Amygdala (tissue), 56 donors: Measurements from ENCODE around the gene ACTR3C.

Experiments used
- DNase-seq, 56 donors: peaks; one replicate each; lab custom pipeline; 2025; lab: John Stamatoyannopoulos, UW

The ACTR3C gene

DNA sequence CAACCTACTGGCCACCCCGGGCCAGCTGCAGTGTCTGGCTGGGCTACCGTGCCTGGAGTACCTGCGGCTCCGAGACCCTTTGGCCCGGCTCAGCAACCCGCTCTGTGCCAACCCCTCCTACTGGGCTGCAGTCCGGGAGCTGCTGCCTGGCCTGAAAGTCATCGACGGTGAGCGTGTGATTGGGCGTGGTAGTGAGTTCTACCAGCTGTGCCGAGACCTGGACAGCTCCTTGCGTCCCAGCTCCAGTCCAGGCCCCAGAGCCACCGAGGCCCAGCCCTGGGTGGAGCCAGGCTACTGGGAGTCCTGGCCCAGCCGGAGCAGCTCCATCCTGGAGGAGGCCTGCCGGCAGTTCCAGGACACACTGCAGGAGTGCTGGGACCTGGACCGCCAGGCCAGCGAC is 13.8 kb upstream of the ACTR3C start:
- no peak for DNase-seq

DNA sequence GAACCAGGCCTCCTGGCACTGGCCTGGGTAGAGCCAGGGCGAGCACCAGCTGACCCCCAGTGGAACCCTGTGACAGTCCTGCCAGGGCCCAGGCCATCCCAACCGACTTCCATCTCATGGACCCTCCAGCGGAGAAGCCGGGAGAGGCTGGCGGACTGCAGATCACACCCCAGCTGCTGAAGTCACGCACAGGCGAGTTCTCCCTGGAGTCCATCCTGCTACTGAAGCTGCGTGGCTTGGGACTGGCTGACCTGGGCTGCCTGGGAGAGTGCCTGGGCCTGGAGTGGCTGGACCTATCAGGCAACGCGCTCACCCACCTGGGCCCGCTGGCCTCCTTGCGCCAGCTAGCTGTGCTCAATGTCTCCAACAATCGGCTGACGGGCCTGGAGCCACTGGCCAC is 13.4 kb upstream of the ACTR3C start:
- no peak for DNase-seq

DNA sequence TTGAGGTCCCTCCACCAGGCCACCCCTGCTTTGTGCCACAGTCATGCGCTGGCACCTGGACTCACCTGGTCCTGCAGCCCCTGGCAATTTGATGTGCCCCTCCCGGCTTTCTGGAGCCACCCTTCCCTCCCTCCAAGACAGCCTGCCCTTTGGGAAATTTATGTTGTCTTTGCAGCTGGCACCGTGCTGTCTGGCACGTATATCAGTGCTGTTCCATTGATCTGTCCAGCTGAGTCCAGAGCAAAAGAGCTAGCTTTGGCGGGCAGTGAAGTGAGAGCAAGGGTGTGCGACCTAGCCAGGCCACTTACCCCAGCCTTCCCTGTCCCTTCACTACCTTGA is 12.4 kb upstream of the ACTR3C start:
- no peak for DNase-seq

DNA sequence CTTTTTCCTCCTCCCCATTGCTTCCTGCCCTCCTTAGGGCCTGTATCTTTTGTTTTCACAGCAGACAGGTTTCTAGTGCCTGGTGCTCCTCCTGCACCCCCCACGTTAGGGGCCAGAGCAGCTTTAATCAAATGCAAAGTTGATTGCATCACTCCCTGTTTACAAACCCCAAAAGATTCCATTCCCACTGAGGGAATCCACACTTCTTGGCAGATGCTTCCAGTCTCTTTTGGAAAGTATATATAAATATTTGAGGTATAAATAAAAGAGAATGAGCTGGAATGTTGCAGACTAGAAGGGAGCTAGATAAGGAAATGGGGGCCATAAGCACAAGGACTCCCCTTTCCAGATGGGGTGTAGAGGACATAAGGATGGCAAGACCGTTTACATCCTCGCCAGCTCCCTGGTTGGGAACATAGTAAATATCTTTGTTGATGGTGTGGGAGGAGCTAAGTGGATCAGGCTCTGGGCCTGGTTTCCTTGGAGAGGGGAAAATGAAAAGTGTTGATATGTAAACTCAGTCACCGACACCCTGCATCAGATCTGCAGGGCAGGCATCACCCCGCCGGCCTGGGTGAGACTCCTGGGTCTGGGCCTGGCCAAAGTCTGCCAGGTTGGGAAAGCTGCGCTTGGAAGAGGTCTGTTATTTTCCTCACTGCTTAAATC is 11.9 kb upstream of the ACTR3C start:
- no peak for DNase-seq

DNA sequence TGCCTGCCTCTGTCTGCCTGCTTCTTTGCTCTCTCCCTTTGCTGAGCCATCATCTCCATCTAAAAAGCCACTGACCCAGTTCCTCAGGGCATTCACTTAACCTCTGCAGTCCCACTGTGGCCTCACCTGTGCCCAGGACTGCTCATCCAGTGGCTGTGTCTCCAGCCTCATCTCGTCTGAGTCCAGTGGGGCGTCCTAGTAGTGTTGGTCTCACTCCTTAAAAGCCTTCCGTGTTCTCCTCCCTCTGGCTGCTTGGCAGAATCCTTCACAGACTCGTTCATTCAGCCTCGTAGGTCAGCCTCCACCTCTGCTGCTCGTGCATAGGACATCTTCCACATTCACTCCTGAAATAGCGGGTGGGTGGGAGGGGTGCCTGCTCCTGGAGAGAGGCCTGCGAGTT is 10.8 kb upstream of the ACTR3C start:
- no peak for DNase-seq

DNA sequence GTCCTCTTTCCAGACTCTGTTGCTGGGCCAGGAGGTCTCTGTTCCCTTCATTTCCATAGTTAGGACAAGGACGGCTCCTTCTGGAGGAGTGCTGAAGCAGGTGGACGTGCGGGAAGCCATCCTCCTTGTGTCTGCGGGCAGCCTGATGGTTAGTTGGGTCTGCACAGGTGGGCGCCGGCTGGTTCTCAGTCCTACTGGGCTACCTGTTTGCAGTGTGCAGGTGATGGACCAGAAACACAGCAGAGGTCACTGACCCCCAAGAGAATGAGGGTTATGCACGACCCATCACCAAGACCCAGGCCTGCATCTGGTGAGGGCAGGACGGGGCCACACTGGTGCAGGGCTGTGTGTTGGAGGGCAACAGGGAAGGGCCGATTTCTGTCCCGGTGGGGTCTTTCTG is 10.3 kb upstream of the ACTR3C start:
- DNase-seq, result no peak

DNA sequence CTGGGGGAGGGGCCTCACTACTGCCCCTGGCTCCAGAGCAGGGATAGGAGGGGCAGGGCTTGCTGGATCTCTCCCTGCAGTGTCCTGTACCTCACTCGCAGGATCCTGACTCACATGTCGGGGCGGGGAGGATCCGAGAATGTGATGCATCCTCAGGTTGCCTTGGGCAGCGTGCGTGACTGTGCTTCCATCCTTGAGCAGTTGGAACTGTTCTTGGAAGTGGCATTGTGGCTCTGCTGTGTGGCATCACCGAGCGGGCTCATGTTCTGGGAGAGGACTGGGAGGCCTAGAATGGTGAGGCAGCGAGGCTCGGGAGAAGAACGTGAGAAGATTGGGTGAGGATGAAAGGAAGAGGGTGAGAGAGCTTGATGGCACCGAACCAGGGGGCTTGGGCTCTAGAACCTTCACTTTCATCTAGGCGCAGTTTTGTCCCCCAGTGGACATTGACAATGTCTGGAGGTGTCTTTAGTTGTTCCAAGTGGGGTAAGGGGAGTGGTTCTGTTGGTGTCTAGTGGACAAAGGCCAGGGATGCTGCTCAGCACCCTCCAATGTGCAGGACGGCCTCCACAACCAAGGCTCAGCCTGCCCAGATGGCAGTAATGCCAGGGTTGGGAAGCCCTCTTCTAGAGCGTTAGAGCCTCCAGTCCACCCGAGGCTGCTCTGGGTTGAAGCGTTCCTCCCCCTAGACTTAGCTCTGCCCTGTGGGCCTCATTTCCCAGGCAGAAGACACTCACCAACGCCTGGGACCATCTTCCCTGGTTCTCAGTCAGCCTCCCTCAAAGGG is 9.7 kb upstream of the ACTR3C start:
- DNase-seq, result no peak

DNA sequence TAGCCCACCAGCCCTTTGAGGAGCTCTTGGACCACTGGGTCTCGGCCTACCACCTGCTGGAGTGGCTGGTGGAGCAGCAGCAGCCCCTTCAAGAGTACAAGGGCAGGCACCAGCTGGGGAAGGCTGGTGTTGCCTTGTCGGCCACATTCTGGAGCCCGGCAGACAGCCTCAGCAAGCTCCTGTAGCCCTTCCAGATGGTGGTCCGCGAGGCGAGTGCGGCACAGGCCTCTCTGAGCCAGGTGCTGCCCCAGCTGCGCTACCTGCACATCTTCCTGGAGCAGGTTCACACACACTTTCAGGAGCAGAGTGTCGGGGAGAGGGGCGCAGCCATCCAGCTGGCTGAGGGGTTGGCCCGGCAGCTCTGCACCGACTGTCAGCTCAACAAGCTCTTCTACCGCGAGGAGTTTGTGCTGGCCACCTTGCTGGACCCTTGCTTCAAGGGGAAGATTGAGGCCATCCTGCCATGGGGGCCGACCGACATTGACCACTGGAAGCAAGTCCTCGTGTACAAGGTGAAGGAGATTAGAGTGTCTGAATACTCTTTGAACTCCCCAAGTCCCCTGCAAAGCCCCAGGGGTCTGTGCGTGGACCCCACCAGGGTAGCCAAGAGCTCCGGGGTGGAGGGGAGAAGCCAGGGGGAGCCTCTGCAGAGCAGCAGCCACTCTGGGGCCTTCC is 7.0 kb upstream of the ACTR3C start:
- no peak for DNase-seq

DNA sequence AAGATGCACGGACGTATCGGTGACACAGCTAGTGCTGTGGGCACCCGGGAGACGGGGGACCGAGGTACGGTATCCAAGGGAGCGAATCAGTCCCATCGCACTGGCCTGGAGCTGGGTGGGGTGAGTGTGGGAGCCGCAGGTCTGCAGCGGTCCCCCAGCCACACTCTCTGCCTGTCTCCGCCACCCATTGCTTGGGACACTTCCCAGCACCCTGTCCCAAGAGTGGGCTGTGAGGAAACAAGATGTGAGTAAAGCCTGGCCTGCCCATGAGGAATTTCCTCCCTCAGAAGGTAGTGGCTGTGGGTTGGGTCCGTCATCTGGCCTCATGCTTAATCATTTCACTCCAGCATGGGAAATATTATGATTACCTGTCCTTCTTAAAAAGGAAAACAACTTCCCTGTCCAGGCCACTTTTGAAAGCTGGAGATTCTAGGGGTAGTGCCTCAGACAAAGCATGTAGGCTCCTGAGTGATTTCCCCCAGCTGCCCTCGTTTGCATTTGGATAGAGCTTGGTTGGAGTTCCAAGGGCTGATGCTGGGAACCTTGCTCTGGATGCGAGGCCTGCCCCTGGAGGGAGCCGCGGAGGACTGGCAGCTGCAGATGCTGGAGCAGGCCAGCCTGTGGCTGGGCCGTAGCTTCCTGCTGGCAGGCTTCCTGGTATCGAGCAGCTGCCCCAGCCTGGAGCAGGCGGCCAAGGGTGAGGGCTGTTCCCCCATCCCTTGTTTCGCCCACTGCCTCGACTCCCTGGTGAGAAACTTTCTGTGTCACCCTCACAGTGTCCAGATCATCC is 6.2 kb upstream of the ACTR3C start:
- DNase-seq, result peak in 24 of 56 donors; percentile 18 to 76 (median 41)

DNA sequence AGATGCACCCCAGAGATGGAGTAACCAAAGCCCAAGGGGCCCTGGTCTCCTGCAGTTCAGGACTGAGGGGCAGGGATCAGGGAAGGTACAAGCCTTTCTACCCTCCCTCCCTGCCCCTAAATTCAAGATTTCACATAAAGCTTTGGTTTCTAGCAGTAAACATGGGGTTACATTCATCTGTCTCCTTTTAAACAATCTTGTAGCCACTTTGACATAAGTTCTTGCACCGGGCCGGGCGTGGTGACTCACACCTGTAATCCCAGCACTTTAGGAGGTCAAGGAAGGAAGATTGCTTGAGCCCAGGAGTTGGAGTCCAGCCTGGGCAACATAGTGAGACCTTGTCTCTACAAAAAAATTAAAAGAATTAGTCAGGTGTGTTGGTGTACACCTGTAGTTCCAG is 4.0 kb upstream of the ACTR3C start:
- no peak for DNase-seq

DNA sequence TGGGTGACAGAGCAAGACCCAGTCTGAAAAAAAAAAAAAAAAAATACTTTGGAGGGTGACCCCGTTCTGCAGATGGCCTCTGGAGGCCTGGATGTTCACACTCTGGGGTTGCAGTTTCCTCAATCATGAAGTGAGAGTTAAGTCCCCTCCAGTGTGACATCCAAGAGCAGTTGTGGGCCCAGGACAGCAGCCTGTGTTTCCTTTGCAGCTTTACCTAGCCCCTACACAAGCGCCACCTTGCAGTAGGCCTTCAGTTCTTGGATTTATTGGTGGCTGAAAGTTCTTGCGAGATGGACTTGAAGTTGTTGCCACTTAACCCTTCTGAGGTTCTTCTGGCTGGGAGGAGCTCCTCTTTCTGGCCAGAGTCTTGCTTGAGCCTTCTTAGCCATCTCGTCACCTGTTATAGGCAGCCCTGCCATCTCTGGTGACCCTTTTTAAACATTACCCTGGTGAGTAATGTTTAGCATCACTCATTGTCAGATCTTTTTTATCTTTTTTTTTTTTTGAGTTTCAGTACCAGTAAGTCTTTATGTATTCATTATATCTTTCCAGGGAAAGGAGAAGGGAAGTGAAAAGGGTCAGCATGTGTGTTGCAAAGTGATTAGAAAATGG is 3.4 kb upstream of the ACTR3C start:
- no peak for DNase-seq

DNA sequence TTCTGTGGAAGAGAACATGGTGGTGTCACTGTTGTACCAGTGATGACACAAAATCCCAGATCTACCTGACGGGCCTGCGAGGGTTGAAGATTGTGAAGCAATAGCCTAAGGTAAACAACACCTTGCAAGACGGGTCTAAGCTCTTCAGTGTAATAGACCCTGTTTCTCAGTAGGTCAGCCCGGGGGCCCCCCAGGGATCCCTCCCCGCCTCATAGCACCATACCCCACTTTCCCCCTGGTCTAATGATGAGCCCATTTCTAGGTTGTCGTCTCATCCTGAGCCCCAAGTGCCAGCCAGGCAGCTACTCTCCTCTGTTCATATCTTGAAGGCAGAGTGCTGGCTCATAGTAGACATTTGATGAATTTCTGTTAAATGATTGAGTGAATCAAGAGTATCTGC is 2.6 kb upstream of the ACTR3C start:
- no peak for DNase-seq

DNA sequence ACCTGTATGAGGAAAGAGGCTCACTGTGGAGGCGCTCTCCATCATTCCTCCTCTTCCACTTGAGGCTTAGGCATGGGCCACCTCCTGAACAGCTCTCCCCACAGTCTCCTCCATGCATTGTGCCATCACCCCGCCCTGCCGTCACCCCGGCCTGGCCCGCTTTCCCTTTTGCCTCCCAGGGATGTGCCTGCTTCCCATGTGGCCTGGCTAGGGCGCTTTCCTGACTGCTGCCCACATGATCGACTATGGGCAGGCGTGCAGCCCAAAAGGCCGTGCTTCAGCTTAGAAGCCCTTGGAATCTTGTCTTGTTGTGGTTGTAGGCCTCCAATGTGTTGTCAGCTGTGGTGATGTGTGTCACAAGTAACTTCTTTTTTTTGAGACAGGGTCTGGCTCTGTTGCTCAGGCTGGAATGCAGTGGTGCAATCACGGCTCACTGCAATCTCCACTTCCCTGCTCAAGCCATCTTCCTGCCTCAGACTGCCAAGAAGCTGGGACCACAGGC is 1.8 kb upstream of the ACTR3C start:
- DNase-seq, result no peak

DNA sequence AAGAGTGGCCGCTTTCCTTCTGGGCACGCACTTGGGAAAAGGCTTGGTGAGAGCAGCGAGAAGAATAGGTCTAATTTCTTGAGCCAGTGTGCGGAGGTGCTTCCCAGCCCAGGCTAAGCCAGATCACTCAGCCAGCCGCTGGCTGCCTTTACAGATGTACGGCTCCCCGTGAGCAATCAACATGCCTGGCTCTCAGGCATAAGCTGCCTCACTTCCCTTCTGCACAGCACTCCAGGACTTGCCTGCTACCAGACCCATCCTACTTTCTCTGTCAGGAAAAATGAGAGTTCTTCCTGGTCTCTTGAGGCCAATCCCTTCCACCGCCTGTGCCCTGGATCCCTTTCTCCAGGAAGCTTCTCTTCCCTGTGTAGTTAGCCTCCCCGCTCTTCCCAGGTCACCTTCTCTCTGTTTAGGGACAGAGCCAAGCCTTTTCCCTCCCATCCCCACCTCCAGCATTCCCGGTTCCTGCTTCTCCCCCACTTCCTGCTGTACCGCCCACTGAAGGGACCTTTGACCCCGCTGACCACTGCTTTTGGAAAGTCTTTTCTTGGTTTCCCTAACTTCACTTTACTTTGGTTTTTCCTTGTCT is 1.1 kb upstream of the ACTR3C start:
- no peak for DNase-seq

DNA sequence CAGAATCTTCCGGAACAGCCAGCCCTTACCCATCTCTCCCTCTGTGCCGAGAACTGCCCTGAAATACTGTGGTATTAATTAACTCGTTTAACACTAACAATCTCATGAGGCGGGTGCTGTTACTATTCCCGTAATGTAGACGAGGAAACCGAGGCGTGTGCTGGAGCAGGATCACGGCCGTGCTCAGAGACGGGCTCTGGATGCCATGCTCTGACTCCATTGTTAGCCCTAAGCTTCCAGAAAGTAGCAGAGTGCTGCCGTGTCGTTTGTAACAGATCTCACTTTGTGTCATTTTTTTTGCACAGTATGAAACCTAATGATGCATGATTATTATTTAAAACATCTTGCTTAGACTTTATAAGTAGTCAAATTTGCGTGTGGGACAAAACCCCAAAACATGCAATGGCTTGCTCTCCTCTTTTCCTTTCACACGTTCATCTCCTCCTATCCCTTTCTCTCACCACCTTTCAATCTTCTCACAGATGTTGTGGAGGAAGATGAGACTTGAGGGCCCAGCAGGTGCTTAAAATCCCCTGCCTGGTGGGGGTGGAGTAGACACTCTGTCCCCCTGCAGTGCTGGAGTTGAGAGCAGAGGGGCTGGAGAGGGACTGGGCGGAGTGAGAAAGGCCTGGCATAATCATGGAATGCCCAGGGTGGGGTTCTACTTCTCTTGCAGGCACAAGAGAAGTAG is 482 bp upstream of the ACTR3C start:
- DNase-seq, result no peak

DNA sequence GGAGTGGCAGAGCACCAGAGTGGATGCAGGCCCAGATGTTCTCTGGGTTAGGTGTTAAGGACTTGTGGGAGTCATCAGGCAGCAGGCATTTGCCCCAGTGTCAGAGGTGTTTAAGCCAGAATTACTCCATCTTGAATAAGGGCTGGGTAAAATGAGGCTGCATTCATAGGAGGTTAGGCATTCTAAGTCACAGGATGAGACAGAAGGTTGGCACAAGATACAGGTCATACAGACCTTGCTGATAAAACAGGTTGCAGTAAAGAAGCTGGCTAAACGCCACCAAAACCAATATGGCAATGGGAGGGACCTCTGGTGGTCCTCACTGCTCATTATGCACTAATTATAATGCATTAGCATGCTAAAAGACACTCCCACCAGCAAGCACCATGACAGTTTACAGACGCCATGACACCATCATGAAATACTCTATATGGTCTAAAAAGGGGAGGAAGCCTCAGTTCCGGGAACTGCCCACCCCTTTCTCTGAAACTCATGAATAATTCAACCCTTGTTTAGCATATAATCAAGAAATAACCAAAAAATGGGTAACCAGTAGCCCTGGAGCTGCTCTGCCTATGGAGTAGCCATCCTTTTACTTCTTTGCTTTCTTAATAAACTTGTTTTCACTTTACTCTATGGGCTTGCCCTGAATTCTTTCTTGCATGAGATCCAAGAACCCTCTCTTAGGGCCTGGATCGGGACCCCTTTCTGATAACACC is 1.1 kb downstream of the ACTR3C start:
- no peak for DNase-seq

DNA sequence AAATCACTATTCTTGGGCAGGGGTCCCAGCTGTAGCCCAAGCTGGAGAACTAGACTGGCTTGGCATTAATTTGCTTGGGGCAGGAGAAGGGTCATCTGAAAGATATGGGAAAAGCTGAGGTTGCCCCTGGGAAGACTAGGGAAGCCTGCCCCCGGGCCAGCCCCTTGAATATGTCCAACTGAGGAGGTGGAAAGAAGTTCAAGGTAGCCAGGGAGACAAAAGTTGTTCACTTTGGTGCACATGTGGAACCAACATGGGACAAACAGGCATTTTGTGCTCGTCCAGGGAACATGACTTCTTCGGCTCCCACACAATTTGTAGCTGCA is 1.6 kb downstream of the ACTR3C start:
- DNase-seq, result no peak

DNA sequence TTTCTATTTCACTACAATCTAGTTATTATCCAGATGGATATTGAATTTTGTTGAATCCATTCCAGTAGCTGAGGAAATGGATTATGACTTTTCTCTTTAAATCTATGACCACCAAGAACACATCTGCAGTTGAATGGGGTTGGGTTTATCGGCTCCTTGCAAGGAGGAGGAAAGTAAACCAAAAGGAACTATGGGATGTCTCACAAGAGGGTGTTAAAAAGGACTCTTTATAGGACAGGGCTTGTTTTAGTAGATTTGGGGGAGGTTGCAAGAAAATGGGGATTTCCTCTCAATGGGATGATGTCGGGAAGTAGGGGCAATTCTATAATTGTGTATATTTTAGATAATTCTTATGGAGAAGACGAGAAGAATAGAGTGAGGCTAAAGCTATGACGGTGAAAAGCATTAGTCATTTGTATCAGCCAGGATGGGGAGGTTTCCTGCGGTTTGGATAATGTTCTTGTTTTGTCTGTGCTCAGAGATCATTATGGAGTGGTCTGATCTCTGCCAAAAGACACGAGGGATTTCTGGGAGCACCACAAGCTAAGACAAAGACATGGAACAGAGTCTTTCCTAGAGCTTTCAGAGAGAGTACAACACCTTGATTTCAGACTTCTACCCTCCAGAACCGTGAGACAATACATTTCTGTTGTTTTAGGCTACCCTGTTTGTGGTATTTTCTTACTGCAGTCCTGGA is 5.4 kb downstream of the ACTR3C start:
- DNase-seq, result no peak
